Breast epithelium (tissue), 4 donors: Measurements from ENCODE around the gene KRTCAP2. TPM values are rescaled to one million over a fixed set of nuclear protein-coding genes. Genes with fewer than 3 reads are reported as not detected.
A peak's percentile ranks its signal among the peaks of the same experiment; 100 is the strongest.

ENCODE experiments used
- DNase-seq, 2 donors: peaks; one replicate each; pipeline ENCODE4 v3.0.0-alpha.2; 2019; ENCODE audit warnings: low spot score in 2 of 2
- H3K27ac ChIP-seq, 2 donors: fragments of 200-600 bp; sonication (generic) in 1 of 2; one replicate each; pipeline ENCODE4 v1.5.1; 2016 to 2019; ENCODE audit warnings: mild to moderate bottlenecking in 1 of 2
- H3K27me3 ChIP-seq, 2 donors: fragments of 200-600 bp; sonication (generic) in 1 of 2; one replicate each; pipeline versions ENCODE4 v1.5.1 to v1.6.0; 2017 to 2019; ENCODE audit warnings: control low read depth in 1 of 2, mild to moderate bottlenecking in 1 of 2
- H3K36me3 ChIP-seq: fragments of 200-600 bp; one replicate; pipeline ENCODE4 v1.5.1; 2019
- H3K4me1 ChIP-seq, 2 donors: fragments of 200-600 bp; sonication (generic); one replicate each; pipeline ENCODE4 v1.5.1; 2016 to 2019; ENCODE audit warnings: control low read depth in 1 of 2
- H3K4me3 ChIP-seq, 3 donors: fragments of 200-600 bp; sonication (generic); 1 replicate in 2 of 3; 2 replicates in 1 of 3; pipeline ENCODE4 v1.5.1; 2016 to 2019; ENCODE audit warnings: mild to moderate bottlenecking in 3 of 3, moderate library complexity in 2 of 3
- H3K9me3 ChIP-seq, 2 donors: fragments of 200-600 bp; sonication (generic) in 1 of 2; one replicate each; pipeline ENCODE4 v1.5.1; 2016 to 2019; ENCODE audit warnings: control low read depth in 1 of 2
- CTCF ChIP-seq, 3 donors: fragments of 450-650 bp; IDR thresholded peaks; one replicate each; pipeline ENCODE4 v1.5.1; 2016 to 2017; ENCODE audit warnings: antibody characterized with exemption in 3 of 3, mild to moderate bottlenecking in 3 of 3, moderate library complexity in 3 of 3
- POLR2A ChIP-seq: fragments of 450-650 bp; IDR thresholded peaks from one replicate; pipeline ENCODE4 v1.6.1; 2016; ENCODE audit warnings: antibody characterized with exemption, mild to moderate bottlenecking, moderate library complexity
- POLR2AphosphoS5 ChIP-seq, 3 donors: sonication (generic); formaldehyde crosslinking; IDR thresholded peaks; one replicate each; pipeline ENCODE4 v1.6.1; 2017; ENCODE audit warnings: antibody characterized with exemption in 3 of 3
- intact Hi-C: fragments of 100-400 bp; cut with DNase I; formaldehyde crosslinking; loops from one replicate; pipeline ENCODE4 v1.15.1; 2023; ENCODE audit warnings: low total_unique reads
- total RNA-seq, 3 donors: library from RNA; depleted of rRNA; stranded (reverse); fragments of >200 nt; gene quantifications; one replicate each; pipeline ENCODE4 v1.1.0, GENCODE V29; 2016

The KRTCAP2 gene
- total RNA-seq, 3 donors from 2014 or later, result 104 to 147 (median 131) TPM

DNA sequence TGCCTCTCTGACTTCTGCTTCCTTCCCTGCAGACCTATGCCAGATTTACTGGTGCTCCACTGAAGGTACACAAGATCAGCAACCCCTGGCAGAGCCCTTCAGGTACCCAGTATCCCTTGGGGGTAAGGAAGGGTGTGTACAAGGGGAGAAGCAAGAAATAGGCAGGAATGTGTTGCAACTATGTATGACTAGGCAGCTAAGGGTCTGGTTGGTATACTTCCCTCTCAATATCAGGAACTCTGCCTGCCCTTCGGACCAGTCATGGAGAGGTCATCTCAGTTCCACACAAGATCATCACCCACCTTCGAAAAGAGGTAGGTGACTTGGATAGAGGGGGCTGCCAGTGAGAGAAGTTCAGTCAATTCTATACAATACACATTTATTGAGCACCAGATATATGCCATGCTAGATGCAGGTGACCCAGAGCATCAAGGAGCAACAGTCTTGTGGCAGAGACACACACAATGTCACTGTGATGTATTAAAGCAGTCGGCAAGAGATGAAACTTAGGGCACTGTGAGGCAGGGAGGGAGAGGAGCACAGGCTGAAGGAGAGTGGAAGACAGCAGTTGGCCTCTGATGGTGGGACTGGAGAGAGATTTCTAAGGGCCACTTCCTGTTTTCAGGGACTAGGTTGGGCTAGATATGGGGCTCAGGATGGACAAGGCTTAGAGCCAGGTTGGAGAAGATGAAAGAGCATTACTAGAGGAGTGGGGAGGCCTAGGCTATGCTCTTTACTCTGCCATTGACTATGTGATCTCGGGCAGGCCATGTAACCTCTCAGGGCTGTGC lies 37.4 kb upstream of the KRTCAP2 start:
- intact Hi-C loops, result no loop called here

DNA sequence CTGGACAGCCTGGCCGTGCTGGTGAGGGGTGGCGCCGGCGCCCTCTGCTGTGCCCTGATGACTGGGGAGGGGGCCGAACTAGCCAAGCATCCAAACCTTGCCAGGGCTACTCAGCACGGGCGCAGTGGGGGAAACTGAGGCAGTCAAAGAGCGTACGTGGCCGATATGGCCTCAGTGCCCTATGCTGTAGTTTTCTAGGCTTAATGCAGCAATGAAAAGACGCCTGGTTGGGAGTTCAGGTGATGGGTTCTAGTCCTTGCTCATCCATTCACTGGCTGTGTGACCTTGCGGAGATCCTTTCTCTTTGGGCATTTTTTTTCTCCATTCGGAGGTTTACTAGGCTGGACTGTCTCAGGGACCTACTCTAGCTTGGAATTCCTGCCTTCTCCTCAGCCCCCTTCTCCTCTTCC lies 36.2 kb upstream of the KRTCAP2 start:
- intact Hi-C loops, result no loop called here
- H3K36me3 ChIP-seq, result no peaks in the 10 kb centered on the region
- H3K9me3 ChIP-seq, result no peaks in the 10 kb centered on the region
- H3K4me1 ChIP-seq, result peaks cover 8 to 20% of the 10 kb centered on the region in 2 donors
- peak overlapping the region; percentile 69 to 87 (median 78) for H3K4me3 ChIP-seq
- TF ChIP-seq POLR2A (no peak), POLR2AphosphoS5 (IDR thresholded peaks at IDR 0.05) (no peak), CTCF (IDR thresholded peaks at IDR 0.05) (no peak)
- DNase-seq, result no peak
- H3K27ac ChIP-seq, result peak overlapping the region; percentile 100
- H3K27me3 ChIP-seq, result no peaks in the 10 kb centered on the region

More for the DNA sequence above, 37.4 kb upstream of the KRTCAP2 start:
- Histone ChIP-seq H3K9me3 (no peaks in the 10 kb centered on the region), H3K4me3 (no peak overlapping the region), H3K27me3 (no peaks in the 10 kb centered on the region), H3K4me1 (peaks cover 8 to 20% of the 10 kb centered on the region in 2 donors), H3K27ac (no peak overlapping the region), H3K36me3 (no peaks in the 10 kb centered on the region)
- no peak for DNase-seq
- no peak for TF ChIP-seq POLR2AphosphoS5 (IDR thresholded peaks at IDR 0.05)
- TF ChIP-seq POLR2A, result no peak
- no peak for TF ChIP-seq CTCF (IDR thresholded peaks at IDR 0.05)

DNA sequence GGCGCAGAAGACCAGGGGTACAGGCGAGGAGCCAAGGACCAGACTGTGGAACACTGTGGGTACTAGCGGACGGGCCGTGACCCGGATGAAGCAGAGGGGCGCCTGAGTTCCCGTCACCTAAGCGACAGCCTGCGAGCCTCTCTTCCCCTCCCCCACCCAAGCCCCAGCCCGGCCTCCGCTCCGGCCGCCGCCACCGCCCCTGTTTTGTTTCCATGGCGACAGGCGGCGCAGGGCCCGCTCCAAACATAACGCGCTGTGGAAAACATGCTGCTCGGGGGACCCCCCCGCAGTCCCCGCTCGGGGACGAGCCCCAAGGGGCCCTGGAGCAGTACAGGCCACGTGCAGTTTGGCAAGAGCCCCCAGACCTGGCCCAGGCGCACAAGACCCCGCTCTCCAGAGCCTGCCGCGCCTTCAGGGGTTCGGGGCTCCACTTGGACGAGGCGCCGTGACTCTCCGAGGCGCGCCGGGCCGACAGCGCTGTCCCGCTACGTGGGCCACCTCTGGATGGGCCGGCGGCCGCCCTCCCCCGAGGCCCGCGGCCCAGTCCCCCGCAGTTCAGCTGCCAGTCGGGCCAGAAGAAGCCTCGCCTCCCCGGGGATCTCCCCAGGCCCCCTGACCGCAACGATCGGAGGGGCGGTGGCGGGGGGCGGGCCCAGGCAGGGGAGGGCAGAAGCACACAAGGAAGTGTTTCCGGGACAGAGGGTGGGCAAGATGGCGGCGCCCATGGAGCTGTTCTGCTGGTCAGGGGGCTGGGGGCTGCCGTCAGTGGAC lies 35.6 kb upstream of the KRTCAP2 start, which contains the start of gene MTX1:
Gene MTX1 (plus strand): TSS at position 155 of the 771 bp plus-strand sequence. CDS start 110 bp downstream, at position 265.
- Histone ChIP-seq H3K9me3 (no peaks in the 10 kb centered on the region), H3K36me3 (no peaks in the 10 kb centered on the region), H3K4me1 (peaks cover 8 to 20% of the 10 kb centered on the region in 2 donors), H3K27ac (peak within 1 kb of the TSS; percentile 100), H3K27me3 (no peaks in the 10 kb centered on the region), H3K4me3 (peak within 1 kb of the TSS; percentile 69 to 87 (median 78))
- intact Hi-C loops, result no loop called here
- TF ChIP-seq CTCF (IDR thresholded peaks at IDR 0.05), result no peak
- TF ChIP-seq POLR2AphosphoS5 (IDR thresholded peaks at IDR 0.05), result peak; percentile 69 to 79 (median 70)
- peak; percentile 8 for TF ChIP-seq POLR2A
- DNase-seq, result peak; percentile 87 to 90

GRCh38 chr1:155207806-155208540 lies 34.9 kb upstream of the KRTCAP2 start, which contains the start of gene THBS3:
Gene THBS3 (minus strand): TSS chr1:155207897. CDS start chr1:155207876, 21 bp downstream.
- no peaks in the 10 kb centered on the region for H3K27me3 ChIP-seq
- H3K4me1 ChIP-seq, result peaks cover 8 to 20% of the 10 kb centered on the region in 2 donors
- TF ChIP-seq CTCF (IDR thresholded peaks at IDR 0.05), result no peak
- TF ChIP-seq POLR2A, result no peak
- TF ChIP-seq POLR2AphosphoS5 (IDR thresholded peaks at IDR 0.05), result no peak
- no peaks in the 10 kb centered on the region for H3K36me3 ChIP-seq
- peak within 1 kb of the TSS; percentile 69 to 87 (median 78) for H3K4me3 ChIP-seq
- H3K27ac ChIP-seq, result peak within 1 kb of the TSS; percentile 100
- no peak for DNase-seq
- intact Hi-C loops, result no loop called here
- no peaks in the 10 kb centered on the region for H3K9me3 ChIP-seq
